Hippocampal formation (tissue), 2 donors: ENCODE results near the gene DGKH.
A peak's percentile ranks its signal among the peaks of the same experiment; 100 is the strongest.

Experiments
- DNase-seq, 2 donors: peaks; one replicate each; lab custom pipeline; 2025; lab: John Stamatoyannopoulos, UW

The DGKH gene

GRCh38 chr13:42048342-42048683 lies at the start of gene DGKH:
Gene DGKH, plus strand, starts transcription at chr13:42048648. Its CDS starts 126 bp downstream, at chr13:42048774.
- DNase-seq: no peak

GRCh38 chr13:42000846-42001245 lies 47.6 kb upstream of the DGKH start:
- no peak for DNase-seq

GRCh38 chr13:42001580-42001979 lies 46.9 kb upstream of the DGKH start:
- DNase-seq: no peak

GRCh38 chr13:42002066-42002465 lies 46.4 kb upstream of the DGKH start:
- no peak for DNase-seq

- DNase-seq: no peak
These were observed 40.6 kb upstream of the DGKH start for GRCh38 chr13:42007844-42008243.

- no peak for DNase-seq
These were observed 39.4 kb upstream of the DGKH start for GRCh38 chr13:42009057-42009456.

- no peak for DNase-seq
These were observed 36.7 kb upstream of the DGKH start for GRCh38 chr13:42011601-42012350.

GRCh38 chr13:42014119-42014518 lies 34.3 kb upstream of the DGKH start:
- no peak for DNase-seq

GRCh38 chr13:42017264-42017663 lies 31.2 kb upstream of the DGKH start:
- DNase-seq: no peak

- DNase-seq: no peak
These were observed 26.6 kb upstream of the DGKH start for GRCh38 chr13:42021851-42022250.

- DNase-seq: no peak
These were observed 26.1 kb upstream of the DGKH start for GRCh38 chr13:42022336-42022735.

- no peak for DNase-seq
These were observed 25.5 kb upstream of the DGKH start for GRCh38 chr13:42022796-42023493.

GRCh38 chr13:42027286-42027685 lies 21.2 kb upstream of the DGKH start:
- no peak for DNase-seq

GRCh38 chr13:42028113-42028799 lies 20.2 kb upstream of the DGKH start:
- no peak for DNase-seq

- no peak for DNase-seq
These were observed 12.4 kb upstream of the DGKH start for GRCh38 chr13:42035905-42036521.

GRCh38 chr13:42036711-42037110 lies 11.7 kb upstream of the DGKH start:
- no peak for DNase-seq

- no peak for DNase-seq
These were observed 9.6 kb upstream of the DGKH start for GRCh38 chr13:42038661-42039456.

- no peak for DNase-seq
These were observed 8.9 kb upstream of the DGKH start for GRCh38 chr13:42039457-42039945.

- peak; percentile 77 to 86 for DNase-seq
These were observed 8.3 kb upstream of the DGKH start for GRCh38 chr13:42039946-42040729.

- peak in 1 of 2 donors; percentile 37 for DNase-seq
These were observed 7.8 kb upstream of the DGKH start for GRCh38 chr13:42040730-42041010.
